Hippocampal formation (tissue), 2 donors: ENCODE measurements around the gene CACNA2D4.

Experiments used
- DNase-seq, 2 donors: peaks; one replicate each; lab custom pipeline; 2025; lab: John Stamatoyannopoulos, UW

The CACNA2D4 gene

GRCh38 chr12:1886396-1887008 lies 31.9 kb downstream of the CACNA2D4 start:
- DNase-seq, result no peak

- DNase-seq, result no peak
These were observed 32.7 kb downstream of the CACNA2D4 start for GRCh38 chr12:1885599-1886245.

- no peak for DNase-seq
These were observed 33.3 kb downstream of the CACNA2D4 start for GRCh38 chr12:1885082-1885596.

GRCh38 chr12:1884651-1885050 lies 33.8 kb downstream of the CACNA2D4 start:
- DNase-seq, result no peak

- no peak for DNase-seq
These were observed 34.9 kb downstream of the CACNA2D4 start for GRCh38 chr12:1883513-1883912.

GRCh38 chr12:1882850-1883470 lies 35.5 kb downstream of the CACNA2D4 start:
- DNase-seq, result no peak

- DNase-seq, result no peak
These were observed 36.0 kb downstream of the CACNA2D4 start for GRCh38 chr12:1882405-1882804.

- DNase-seq, result no peak
These were observed 36.5 kb downstream of the CACNA2D4 start for GRCh38 chr12:1881936-1882335.

GRCh38 chr12:1881301-1881700 lies 37.2 kb downstream of the CACNA2D4 start:
- no peak for DNase-seq

GRCh38 chr12:1880876-1881275 lies 37.6 kb downstream of the CACNA2D4 start:
- no peak for DNase-seq

- DNase-seq, result no peak
These were observed 38.2 kb downstream of the CACNA2D4 start for GRCh38 chr12:1880153-1880845.

- DNase-seq, result no peak
These were observed 38.8 kb downstream of the CACNA2D4 start for GRCh38 chr12:1879633-1880032.

- no peak for DNase-seq
These were observed 39.8 kb downstream of the CACNA2D4 start for GRCh38 chr12:1878695-1879094.

GRCh38 chr12:1878214-1878613 lies 40.2 kb downstream of the CACNA2D4 start:
- no peak for DNase-seq

GRCh38 chr12:1877169-1877878 lies 41.1 kb downstream of the CACNA2D4 start:
- no peak for DNase-seq

- no peak for DNase-seq
These were observed 42.4 kb downstream of the CACNA2D4 start for GRCh38 chr12:1876086-1876485.

GRCh38 chr12:1875608-1876007 lies 42.8 kb downstream of the CACNA2D4 start:
- no peak for DNase-seq

GRCh38 chr12:1873531-1874510 lies 44.6 kb downstream of the CACNA2D4 start:
- no peak for DNase-seq

- no peak for DNase-seq
These were observed 46.0 kb downstream of the CACNA2D4 start for GRCh38 chr12:1872448-1872847.

GRCh38 chr12:1872001-1872400 lies 46.5 kb downstream of the CACNA2D4 start:
- DNase-seq, result no peak
